ENCODE measurements around the gene IZUMO1. TPM values are rescaled to one million over a fixed set of nuclear protein-coding genes. Genes with fewer than 3 reads are reported as not detected.
A peak's percentile ranks its signal among the peaks of the same experiment; 100 is the strongest.

The IZUMO1 gene
- total and polyA plus RNA-seq, 5 donors from 2014 or later, result not detected

GRCh38 chr19:48756686-48757085 is 10.0 kb upstream of the IZUMO1 start:
- Mint-ChIP-seq H3K4me3 (no peak overlapping the region), H3K9me3 (peaks cover 0 to 4% (median 0%) of the 10 kb centered on the region in 7 donors), H3K27me3 (peaks cover 33% of the 10 kb centered on the region), H3K27ac (no peak overlapping the region), H3K4me1 (peaks cover 0 to 20% (median 11%) of the 10 kb centered on the region in 4 donors), H3K36me3 (no peaks in the 10 kb centered on the region)
- no peak overlapping the region for H3K27ac ChIP-seq (ENCODE audit: insufficient read depth, low read length, poor library complexity, severe bottlenecking)
- H3K4me1 ChIP-seq (ENCODE audit: control insufficient read depth, insufficient read depth, low read length, poor library complexity, severe bottlenecking), result peaks cover 18% of the 10 kb centered on the region
- ATAC-seq (ENCODE audit: low read depth in 2 of 2), result no peak
- peaks cover 2% of the 10 kb centered on the region for H3K27me3 ChIP-seq (ENCODE audit: control insufficient read depth, insufficient read depth, low read length)
- H3K4me3 ChIP-seq (ENCODE audit: low read depth, low read length), result no peak overlapping the region
- no peak for DNase-seq
- H3K36me3 ChIP-seq (ENCODE audit: control insufficient read depth, insufficient read depth, low read length), result no peaks in the 10 kb centered on the region
- no peaks in the 10 kb centered on the region for H3K9me3 ChIP-seq (ENCODE audit: control insufficient read depth in 2 of 2, low read length in 2 of 2)

GRCh38 chr19:48756212-48756611 is 9.5 kb upstream of the IZUMO1 start:
- Histone ChIP-seq H3K36me3 (ENCODE audit: control insufficient read depth, insufficient read depth, low read length) (no peaks in the 10 kb centered on the region), H3K4me1 (ENCODE audit: control insufficient read depth, insufficient read depth, low read length, poor library complexity, severe bottlenecking) (peaks cover 18% of the 10 kb centered on the region), H3K27me3 (ENCODE audit: control insufficient read depth, insufficient read depth, low read length) (peaks cover 2% of the 10 kb centered on the region), H3K4me3 (ENCODE audit: low read depth, low read length) (no peak overlapping the region), H3K9me3 (ENCODE audit: control insufficient read depth in 2 of 2, low read length in 2 of 2) (no peaks in the 10 kb centered on the region), H3K27ac (ENCODE audit: insufficient read depth, low read length, poor library complexity, severe bottlenecking) (no peak overlapping the region)
- H3K4me1 Mint-ChIP-seq, result peaks cover 0 to 22% (median 11%) of the 10 kb centered on the region in 4 donors
- DNase-seq (no peak), ATAC-seq (ENCODE audit: low read depth in 2 of 2) (no peak)
- no peak overlapping the region for H3K4me3 Mint-ChIP-seq
- H3K27ac Mint-ChIP-seq, result no peak overlapping the region
- H3K36me3 Mint-ChIP-seq, result no peaks in the 10 kb centered on the region
- H3K27me3 Mint-ChIP-seq, result peaks cover 38% of the 10 kb centered on the region
- peaks cover 0 to 4% (median 0%) of the 10 kb centered on the region in 7 donors for H3K9me3 Mint-ChIP-seq

GRCh38 chr19:48755787-48756186 is 9.1 kb upstream of the IZUMO1 start:
- Histone ChIP-seq H3K27me3 (ENCODE audit: control insufficient read depth, insufficient read depth, low read length) (peaks cover 2% of the 10 kb centered on the region), H3K27ac (ENCODE audit: insufficient read depth, low read length, poor library complexity, severe bottlenecking) (no peak overlapping the region), H3K36me3 (ENCODE audit: control insufficient read depth, insufficient read depth, low read length) (no peaks in the 10 kb centered on the region), H3K4me3 (ENCODE audit: low read depth, low read length) (no peak overlapping the region), H3K4me1 (ENCODE audit: control insufficient read depth, insufficient read depth, low read length, poor library complexity, severe bottlenecking) (peaks cover 18% of the 10 kb centered on the region), H3K9me3 (ENCODE audit: control insufficient read depth in 2 of 2, low read length in 2 of 2) (no peaks in the 10 kb centered on the region)
- Mint-ChIP-seq H3K9me3 (peaks cover 0 to 4% (median 0%) of the 10 kb centered on the region in 7 donors), H3K4me3 (no peak overlapping the region), H3K36me3 (no peaks in the 10 kb centered on the region), H3K27ac (no peak overlapping the region), H3K27me3 (peaks cover 42% of the 10 kb centered on the region), H3K4me1 (peaks cover 0 to 25% (median 11%) of the 10 kb centered on the region in 4 donors)
- DNase-seq (no peak), ATAC-seq (ENCODE audit: low read depth in 2 of 2) (no peak)

- no peak for DNase-seq
- no peak for ATAC-seq (ENCODE audit: low read depth in 2 of 2)
- Histone ChIP-seq H3K27ac (ENCODE audit: insufficient read depth, low read length, poor library complexity, severe bottlenecking) (no peak within 1 kb of the TSS), H3K4me3 (ENCODE audit: low read depth, low read length) (no peak within 1 kb of the TSS), H3K9me3 (ENCODE audit: control insufficient read depth in 2 of 2, low read length in 2 of 2) (no peaks in the 10 kb centered on the region), H3K4me1 (ENCODE audit: control insufficient read depth, insufficient read depth, low read length, poor library complexity, severe bottlenecking) (peaks cover 18% of the 10 kb centered on the region), H3K36me3 (ENCODE audit: control insufficient read depth, insufficient read depth, low read length) (no peaks in the 10 kb centered on the region), H3K27me3 (ENCODE audit: control insufficient read depth, insufficient read depth, low read length) (peaks cover 2% of the 10 kb centered on the region)
- H3K9me3 Mint-ChIP-seq, result peaks cover 0 to 4% (median 0%) of the 10 kb centered on the region in 7 donors
- no peaks in the 10 kb centered on the region for H3K36me3 Mint-ChIP-seq
- no peak within 1 kb of the TSS for H3K27ac Mint-ChIP-seq
- peak within 1 kb of the TSS in 1 of 4 donors; percentile 80 for H3K4me3 Mint-ChIP-seq
- peaks cover 36% of the 10 kb centered on the region for H3K27me3 Mint-ChIP-seq
- H3K4me1 Mint-ChIP-seq, result peaks cover 0 to 21% (median 11%) of the 10 kb centered on the region in 4 donors
Observed at GRCh38 chr19:48755084-48755641, 8.5 kb upstream of the IZUMO1 start, which contains the start of gene FGF21. Gene FGF21 (plus strand): TSS chr19:48755524. CDS start chr19:48756237, 713 bp downstream.

GRCh38 chr19:48752496-48753365 is 6.0 kb upstream of the IZUMO1 start, which contains the start of gene FUT1:
Gene FUT1 (minus strand): TSS chr19:48752641. CDS start chr19:48751281, 1,360 bp downstream.
- H3K9me3 Mint-ChIP-seq, result peaks cover 0 to 4% (median 0%) of the 10 kb centered on the region in 7 donors
- H3K36me3 ChIP-seq (ENCODE audit: control insufficient read depth, insufficient read depth, low read length), result no peaks in the 10 kb centered on the region
- H3K27me3 ChIP-seq (ENCODE audit: control insufficient read depth, insufficient read depth, low read length), result peaks cover 2% of the 10 kb centered on the region
- H3K27ac Mint-ChIP-seq, result peak within 1 kb of the TSS in 1 of 3 donors; percentile 58
- H3K27ac ChIP-seq (ENCODE audit: insufficient read depth, low read length, poor library complexity, severe bottlenecking), result no peak within 1 kb of the TSS
- DNase-seq (peak in 2 of 3 donors; percentile 23 to 44), ATAC-seq (ENCODE audit: low read depth in 2 of 2) (peak; percentile 52 to 61)
- H3K4me1 ChIP-seq (ENCODE audit: control insufficient read depth, insufficient read depth, low read length, poor library complexity, severe bottlenecking), result peaks cover 18% of the 10 kb centered on the region
- H3K4me1 Mint-ChIP-seq, result peaks cover 0 to 21% (median 11%) of the 10 kb centered on the region in 4 donors
- no peaks in the 10 kb centered on the region for H3K9me3 ChIP-seq (ENCODE audit: control insufficient read depth in 2 of 2, low read length in 2 of 2)
- H3K27me3 Mint-ChIP-seq, result peaks cover 47% of the 10 kb centered on the region
- H3K36me3 Mint-ChIP-seq, result no peaks in the 10 kb centered on the region
- H3K4me3 ChIP-seq (ENCODE audit: low read depth, low read length), result no peak within 1 kb of the TSS
- peak within 1 kb of the TSS; percentile 32 to 89 (median 82) for H3K4me3 Mint-ChIP-seq

GRCh38 chr19:48751845-48752495 is 5.3 kb upstream of the IZUMO1 start:
- Histone ChIP-seq H3K36me3 (ENCODE audit: control insufficient read depth, insufficient read depth, low read length) (no peaks in the 10 kb centered on the region), H3K27ac (ENCODE audit: insufficient read depth, low read length, poor library complexity, severe bottlenecking) (no peak overlapping the region), H3K4me1 (ENCODE audit: control insufficient read depth, insufficient read depth, low read length, poor library complexity, severe bottlenecking) (peaks cover 21% of the 10 kb centered on the region), H3K9me3 (ENCODE audit: control insufficient read depth in 2 of 2, low read length in 2 of 2) (no peaks in the 10 kb centered on the region), H3K27me3 (ENCODE audit: control insufficient read depth, insufficient read depth, low read length) (peaks cover 2% of the 10 kb centered on the region), H3K4me3 (ENCODE audit: low read depth, low read length) (no peak overlapping the region)
- Mint-ChIP-seq H3K27ac (peak overlapping the region in 1 of 3 donors; percentile 58), H3K9me3 (peaks cover 0 to 4% (median 0%) of the 10 kb centered on the region in 7 donors), H3K36me3 (no peaks in the 10 kb centered on the region), H3K4me1 (peaks cover 0 to 25% (median 13%) of the 10 kb centered on the region in 4 donors), H3K4me3 (peak overlapping the region in 3 of 4 donors; percentile 73 to 89 (median 83)), H3K27me3 (peaks cover 49% of the 10 kb centered on the region)
- DNase-seq, result peak in 1 of 3 donors; percentile 54
- no peak for ATAC-seq (ENCODE audit: low read depth in 2 of 2)

- DNase-seq (no peak), ATAC-seq (ENCODE audit: low read depth in 2 of 2) (no peak)
- no peaks in the 10 kb centered on the region for H3K36me3 ChIP-seq (ENCODE audit: control insufficient read depth, insufficient read depth, low read length)
- peak overlapping the region; percentile 49 to 87 (median 62) for H3K4me3 Mint-ChIP-seq
- peaks cover 2% of the 10 kb centered on the region for H3K27me3 ChIP-seq (ENCODE audit: control insufficient read depth, insufficient read depth, low read length)
- no peak overlapping the region for H3K27ac ChIP-seq (ENCODE audit: insufficient read depth, low read length, poor library complexity, severe bottlenecking)
- no peaks in the 10 kb centered on the region for H3K36me3 Mint-ChIP-seq
- peak overlapping the region in 1 of 3 donors; percentile 36 for H3K27ac Mint-ChIP-seq
- peaks cover 0 to 34% (median 13%) of the 10 kb centered on the region in 4 donors for H3K4me1 Mint-ChIP-seq
- no peaks in the 10 kb centered on the region for H3K9me3 ChIP-seq (ENCODE audit: control insufficient read depth in 2 of 2, low read length in 2 of 2)
- H3K4me1 ChIP-seq (ENCODE audit: control insufficient read depth, insufficient read depth, low read length, poor library complexity, severe bottlenecking), result peaks cover 22% of the 10 kb centered on the region
- peaks cover 54% of the 10 kb centered on the region for H3K27me3 Mint-ChIP-seq
- no peak overlapping the region for H3K4me3 ChIP-seq (ENCODE audit: low read depth, low read length)
- peaks cover 0 to 4% (median 0%) of the 10 kb centered on the region in 7 donors for H3K9me3 Mint-ChIP-seq
Observed at GRCh38 chr19:48750771-48751504, 4.2 kb upstream of the IZUMO1 start.
